Testis (tissue), 2 donors: ENCODE data around the gene PTPRE.

Experiments used
- POLR2A ChIP-seq: fragments of 450-650 bp; IDR thresholded peaks from one replicate; pipeline ENCODE4 v1.6.1; 2017; ENCODE audit warnings: antibody characterized with exemption, mild to moderate bottlenecking, moderate library complexity
- TF ChIP-seq, protein P1 (sequence below), 3 experiments: fragments of 450-650 bp in 2 of 3; fragments of 200-600 bp in 1 of 3; sonication (generic) in 1 of 3; IDR thresholded peaks; one replicate each; pipeline ENCODE4 v1.5.1; 2016 to 2019; ENCODE audit warnings: antibody characterized with exemption in 3 of 3, mild to moderate bottlenecking in 2 of 3, moderate library complexity in 1 of 3

DNA sequence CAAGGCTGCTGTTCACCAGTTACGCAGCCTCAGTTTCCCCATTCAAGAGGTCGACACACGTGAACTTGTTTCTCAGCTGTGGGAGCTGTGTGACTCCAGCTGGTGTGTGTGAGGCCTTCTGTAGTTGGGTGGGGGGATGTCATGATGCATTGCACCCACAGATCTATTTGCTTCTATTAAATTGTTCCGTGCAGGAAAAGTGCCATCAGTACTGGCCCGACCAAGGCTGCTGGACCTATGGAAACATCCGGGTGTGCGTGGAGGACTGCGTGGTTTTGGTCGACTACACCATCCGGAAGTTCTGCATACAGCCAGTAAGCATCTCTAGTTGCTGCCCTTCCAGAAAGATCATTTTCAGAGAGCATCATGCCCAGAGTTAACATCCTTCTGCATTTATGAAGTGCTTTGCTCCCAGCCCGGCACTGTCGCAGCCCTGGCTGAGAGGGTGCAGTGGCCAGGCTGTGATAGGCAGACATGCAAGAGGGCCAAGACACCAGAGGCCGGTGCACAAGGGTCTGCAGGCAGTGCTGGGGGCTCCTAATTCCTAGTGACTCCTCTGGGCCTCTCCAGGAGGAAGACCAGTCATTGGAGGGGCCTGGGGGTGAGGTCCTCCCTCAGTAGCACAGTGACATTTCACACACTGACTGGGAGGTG is 159.1 kb downstream of the PTPRE start:
- TF ChIP-seq, protein P1, sequence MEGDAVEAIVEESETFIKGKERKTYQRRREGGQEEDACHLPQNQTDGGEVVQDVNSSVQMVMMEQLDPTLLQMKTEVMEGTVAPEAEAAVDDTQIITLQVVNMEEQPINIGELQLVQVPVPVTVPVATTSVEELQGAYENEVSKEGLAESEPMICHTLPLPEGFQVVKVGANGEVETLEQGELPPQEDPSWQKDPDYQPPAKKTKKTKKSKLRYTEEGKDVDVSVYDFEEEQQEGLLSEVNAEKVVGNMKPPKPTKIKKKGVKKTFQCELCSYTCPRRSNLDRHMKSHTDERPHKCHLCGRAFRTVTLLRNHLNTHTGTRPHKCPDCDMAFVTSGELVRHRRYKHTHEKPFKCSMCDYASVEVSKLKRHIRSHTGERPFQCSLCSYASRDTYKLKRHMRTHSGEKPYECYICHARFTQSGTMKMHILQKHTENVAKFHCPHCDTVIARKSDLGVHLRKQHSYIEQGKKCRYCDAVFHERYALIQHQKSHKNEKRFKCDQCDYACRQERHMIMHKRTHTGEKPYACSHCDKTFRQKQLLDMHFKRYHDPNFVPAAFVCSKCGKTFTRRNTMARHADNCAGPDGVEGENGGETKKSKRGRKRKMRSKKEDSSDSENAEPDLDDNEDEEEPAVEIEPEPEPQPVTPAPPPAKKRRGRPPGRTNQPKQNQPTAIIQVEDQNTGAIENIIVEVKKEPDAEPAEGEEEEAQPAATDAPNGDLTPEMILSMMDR (IDR thresholded peaks at IDR 0.05) = no peak
- no peak for TF ChIP-seq POLR2A
